ENCODE results near the gene CPNE4. TPM values are rescaled to one million over a fixed set of nuclear protein-coding genes. Genes with fewer than 3 reads are reported as not detected.

CPNE4 gene
- total and polyA plus RNA-seq, 7 experiments from 2014 or later, result not detected

- CTCF ChIA-PET, result no interaction called here
- no peak overlapping the region for H3K27ac ChIP-seq (ENCODE audit: low read depth, low read length)
- no peaks in the 10 kb centered on the region for H3K36me3 ChIP-seq (ENCODE audit: control insufficient read depth in 2 of 3, insufficient read depth in 3 of 3, low read length in 3 of 3)
- intact Hi-C loops (cut with micrococcal nuclease), result no loop called here
- Mint-ChIP-seq H3K9me3 (peaks cover 0 to 1% (median 0%) of the 10 kb centered on the region in 11 donors), H3K27me3 (peaks cover 2 to 21% (median 12%) of the 10 kb centered on the region in 5 donors), H3K4me3 (no peak overlapping the region), H3K36me3 (no peaks in the 10 kb centered on the region), H3K27ac (no peak overlapping the region), H3K4me1 (no peaks in the 10 kb centered on the region)
- DNase-seq, result no peak
- H3K4me1 ChIP-seq (ENCODE audit: control insufficient read depth in 2 of 2, insufficient read depth in 2 of 2, low read length in 2 of 2), result no peaks in the 10 kb centered on the region
- H3K27me3 ChIP-seq (ENCODE audit: control insufficient read depth in 2 of 2, insufficient read depth in 2 of 2, low read length in 2 of 2), result no peaks in the 10 kb centered on the region
- H3K9me3 ChIP-seq (ENCODE audit: control insufficient read depth in 2 of 3, low read length in 3 of 3), result no peaks in the 10 kb centered on the region
- ATAC-seq, result no peak
- H3K4me3 ChIP-seq (ENCODE audit: low read length), result no peak overlapping the region
- POLR2A ChIA-PET, result no interaction called here
Measured at GRCh38 chr3:131735544-131735943, 299.3 kb downstream of the CPNE4 start.

DNA sequence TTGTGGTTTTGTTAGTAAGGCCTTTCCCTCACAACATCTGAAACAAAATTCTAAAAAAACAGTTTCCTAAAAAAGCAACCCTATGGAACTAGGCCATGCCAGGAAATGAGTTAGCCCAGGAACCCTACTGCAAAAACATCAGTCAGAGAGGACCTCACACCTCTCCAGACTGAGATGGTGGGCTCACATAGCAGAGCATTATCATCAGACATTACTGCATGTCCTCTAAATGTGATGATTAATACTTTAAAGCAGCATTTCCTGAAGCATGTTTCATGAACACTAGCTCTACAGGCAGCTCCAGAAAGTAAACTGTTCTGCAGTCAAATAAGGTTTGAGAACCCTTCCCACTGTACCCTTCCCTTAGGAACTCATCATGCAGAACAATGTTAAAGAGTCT is 299.7 kb downstream of the CPNE4 start:
- H3K36me3 ChIP-seq (ENCODE audit: control insufficient read depth in 2 of 3, insufficient read depth in 3 of 3, low read length in 3 of 3), result no peaks in the 10 kb centered on the region
- DNase-seq (no peak), ATAC-seq (no peak)
- Mint-ChIP-seq H3K36me3 (no peaks in the 10 kb centered on the region), H3K4me3 (no peak overlapping the region), H3K4me1 (no peaks in the 10 kb centered on the region), H3K9me3 (peaks cover 0 to 1% (median 0%) of the 10 kb centered on the region in 11 donors), H3K27ac (no peak overlapping the region), H3K27me3 (peaks cover 2 to 17% (median 9%) of the 10 kb centered on the region in 5 donors)
- no peak overlapping the region for H3K27ac ChIP-seq (ENCODE audit: low read depth, low read length)
- CTCF ChIA-PET, result no interaction called here
- H3K4me3 ChIP-seq (ENCODE audit: low read length), result no peak overlapping the region
- no peaks in the 10 kb centered on the region for H3K27me3 ChIP-seq (ENCODE audit: control insufficient read depth in 2 of 2, insufficient read depth in 2 of 2, low read length in 2 of 2)
- no peaks in the 10 kb centered on the region for H3K4me1 ChIP-seq (ENCODE audit: control insufficient read depth in 2 of 2, insufficient read depth in 2 of 2, low read length in 2 of 2)
- intact Hi-C loops (cut with micrococcal nuclease), result no loop called here
- no peaks in the 10 kb centered on the region for H3K9me3 ChIP-seq (ENCODE audit: control insufficient read depth in 2 of 3, low read length in 3 of 3)
- POLR2A ChIA-PET, result no interaction called here

- intact Hi-C loops (cut with micrococcal nuclease), result no loop called here
- Mint-ChIP-seq H3K36me3 (no peaks in the 10 kb centered on the region), H3K4me3 (no peak overlapping the region), H3K4me1 (no peaks in the 10 kb centered on the region), H3K9me3 (peaks cover 0 to 1% (median 0%) of the 10 kb centered on the region in 11 donors), H3K27ac (no peak overlapping the region), H3K27me3 (peaks cover 1 to 16% (median 6%) of the 10 kb centered on the region in 5 donors)
- H3K9me3 ChIP-seq (ENCODE audit: control insufficient read depth in 2 of 3, low read length in 3 of 3), result no peaks in the 10 kb centered on the region
- no peaks in the 10 kb centered on the region for H3K36me3 ChIP-seq (ENCODE audit: control insufficient read depth in 2 of 3, insufficient read depth in 3 of 3, low read length in 3 of 3)
- ATAC-seq (no peak), DNase-seq (no peak)
- CTCF ChIA-PET, result no interaction called here
- no peaks in the 10 kb centered on the region for H3K4me1 ChIP-seq (ENCODE audit: control insufficient read depth in 2 of 2, insufficient read depth in 2 of 2, low read length in 2 of 2)
- H3K27me3 ChIP-seq (ENCODE audit: control insufficient read depth in 2 of 2, insufficient read depth in 2 of 2, low read length in 2 of 2), result no peaks in the 10 kb centered on the region
- H3K27ac ChIP-seq (ENCODE audit: low read depth, low read length), result no peak overlapping the region
- no peak overlapping the region for H3K4me3 ChIP-seq (ENCODE audit: low read length)
- POLR2A ChIA-PET, result no interaction called here
Measured at GRCh38 chr3:131733086-131733841, 301.6 kb downstream of the CPNE4 start.

DNA sequence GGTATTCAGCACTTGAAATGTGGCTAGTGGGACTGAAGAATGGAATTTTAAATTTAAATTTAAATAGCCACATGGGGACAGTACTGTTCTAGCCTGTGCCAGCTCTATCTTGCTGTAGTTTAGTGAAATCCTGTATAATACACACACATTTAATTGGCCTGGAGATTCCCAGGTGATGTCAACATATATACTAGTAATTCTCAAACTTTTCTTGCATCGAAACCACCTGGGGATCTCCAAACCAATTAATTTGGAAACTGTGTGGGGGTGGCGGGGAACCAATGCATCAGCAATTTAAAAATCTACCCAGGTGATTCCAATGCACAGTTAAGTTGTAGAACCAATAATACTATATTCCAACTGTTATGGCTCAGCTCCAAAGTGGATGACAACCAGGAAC is 303.1 kb downstream of the CPNE4 start:
- Histone ChIP-seq H3K4me1 (ENCODE audit: control insufficient read depth in 2 of 2, insufficient read depth in 2 of 2, low read length in 2 of 2) (no peaks in the 10 kb centered on the region), H3K27me3 (ENCODE audit: control insufficient read depth in 2 of 2, insufficient read depth in 2 of 2, low read length in 2 of 2) (no peaks in the 10 kb centered on the region), H3K4me3 (ENCODE audit: low read length) (no peak overlapping the region), H3K9me3 (ENCODE audit: control insufficient read depth in 2 of 3, low read length in 3 of 3) (no peaks in the 10 kb centered on the region), H3K36me3 (ENCODE audit: control insufficient read depth in 2 of 3, insufficient read depth in 3 of 3, low read length in 3 of 3) (no peaks in the 10 kb centered on the region), H3K27ac (ENCODE audit: low read depth, low read length) (no peak overlapping the region)
- Mint-ChIP-seq H3K36me3 (no peaks in the 10 kb centered on the region), H3K9me3 (peaks cover 0 to 1% (median 0%) of the 10 kb centered on the region in 11 donors), H3K27ac (no peak overlapping the region), H3K4me3 (no peak overlapping the region), H3K27me3 (peaks cover 0 to 23% (median 6%) of the 10 kb centered on the region in 5 donors), H3K4me1 (no peaks in the 10 kb centered on the region)
- no peak for ATAC-seq
- ChIA-PET CTCF (no interaction called here), POLR2A (no interaction called here)
- DNase-seq, result peak in 1 of 9 donors; percentile 31
- intact Hi-C loops (cut with micrococcal nuclease), result no loop called here

DNA sequence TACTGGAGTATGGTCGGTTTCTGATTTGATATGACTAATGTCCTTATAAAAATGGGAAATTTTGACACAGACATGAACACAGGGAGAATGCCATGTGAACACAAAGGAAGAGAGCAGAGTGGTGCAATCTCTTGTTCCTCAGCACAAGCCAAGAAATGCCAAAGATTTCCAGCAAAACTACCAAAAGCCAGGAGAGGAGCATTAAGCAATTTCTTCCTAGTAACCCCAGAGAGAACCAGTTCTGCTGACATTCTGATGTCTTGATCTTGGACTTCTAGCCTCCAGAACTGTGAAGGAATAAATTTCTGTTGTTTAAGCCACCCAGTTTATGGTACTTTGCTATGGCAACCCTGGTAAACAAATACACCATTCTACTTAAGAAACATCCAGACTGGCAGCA is 304.2 kb downstream of the CPNE4 start:
- no peaks in the 10 kb centered on the region for H3K4me1 ChIP-seq (ENCODE audit: control insufficient read depth in 2 of 2, insufficient read depth in 2 of 2, low read length in 2 of 2)
- H3K27ac Mint-ChIP-seq, result no peak overlapping the region
- H3K9me3 Mint-ChIP-seq, result no peaks in the 10 kb centered on the region
- intact Hi-C loops (cut with micrococcal nuclease), result no loop called here
- no peaks in the 10 kb centered on the region for H3K9me3 ChIP-seq (ENCODE audit: control insufficient read depth in 2 of 3, low read length in 3 of 3)
- no peak overlapping the region for H3K4me3 ChIP-seq (ENCODE audit: low read length)
- no peaks in the 10 kb centered on the region for H3K4me1 Mint-ChIP-seq
- H3K36me3 Mint-ChIP-seq, result no peaks in the 10 kb centered on the region
- DNase-seq (no peak), ATAC-seq (no peak)
- no peaks in the 10 kb centered on the region for H3K36me3 ChIP-seq (ENCODE audit: control insufficient read depth in 2 of 3, insufficient read depth in 3 of 3, low read length in 3 of 3)
- H3K27ac ChIP-seq (ENCODE audit: low read depth, low read length), result no peak overlapping the region
- no peak overlapping the region for H3K4me3 Mint-ChIP-seq
- ChIA-PET CTCF (no interaction called here), POLR2A (no interaction called here)
- H3K27me3 ChIP-seq (ENCODE audit: control insufficient read depth in 2 of 2, insufficient read depth in 2 of 2, low read length in 2 of 2), result no peaks in the 10 kb centered on the region
- H3K27me3 Mint-ChIP-seq, result peaks cover 0 to 27% (median 6%) of the 10 kb centered on the region in 5 donors

DNA sequence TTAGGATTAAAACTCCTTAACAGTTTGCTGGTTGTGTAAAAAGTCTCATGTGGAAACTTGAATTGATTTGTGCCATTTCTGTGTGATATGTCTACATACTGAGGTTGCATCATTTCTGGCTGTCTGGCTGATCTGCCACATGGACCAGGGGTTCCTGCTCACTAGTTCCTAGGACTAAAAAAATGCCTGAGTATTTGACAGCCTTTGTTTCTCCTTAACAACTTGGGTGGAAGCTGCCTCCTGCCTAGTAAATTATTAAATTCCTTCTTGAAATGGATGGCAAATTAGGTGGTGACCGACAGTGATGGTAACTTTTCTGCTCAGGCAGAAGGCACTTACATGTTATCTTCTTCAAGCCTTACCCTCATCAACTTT is 305.2 kb downstream of the CPNE4 start:
- H3K36me3 Mint-ChIP-seq, result no peaks in the 10 kb centered on the region
- H3K4me3 ChIP-seq (ENCODE audit: low read length), result no peak overlapping the region
- no peak overlapping the region for H3K4me3 Mint-ChIP-seq
- H3K27me3 ChIP-seq (ENCODE audit: control insufficient read depth in 2 of 2, insufficient read depth in 2 of 2, low read length in 2 of 2), result no peaks in the 10 kb centered on the region
- H3K4me1 ChIP-seq (ENCODE audit: control insufficient read depth in 2 of 2, insufficient read depth in 2 of 2, low read length in 2 of 2), result no peaks in the 10 kb centered on the region
- no peaks in the 10 kb centered on the region for H3K9me3 Mint-ChIP-seq
- no peaks in the 10 kb centered on the region for H3K36me3 ChIP-seq (ENCODE audit: control insufficient read depth in 2 of 3, insufficient read depth in 3 of 3, low read length in 3 of 3)
- DNase-seq (no peak), ATAC-seq (no peak)
- no peaks in the 10 kb centered on the region for H3K4me1 Mint-ChIP-seq
- H3K27ac ChIP-seq (ENCODE audit: low read depth, low read length), result no peak overlapping the region
- H3K27me3 Mint-ChIP-seq, result peaks cover 0 to 29% (median 6%) of the 10 kb centered on the region in 5 donors
- POLR2A ChIA-PET, result no interaction called here
- H3K9me3 ChIP-seq (ENCODE audit: control insufficient read depth in 2 of 3, low read length in 3 of 3), result no peaks in the 10 kb centered on the region
- intact Hi-C loops (cut with micrococcal nuclease), result no loop called here
- H3K27ac Mint-ChIP-seq, result no peak overlapping the region
- CTCF ChIA-PET, result no interaction called here

DNA sequence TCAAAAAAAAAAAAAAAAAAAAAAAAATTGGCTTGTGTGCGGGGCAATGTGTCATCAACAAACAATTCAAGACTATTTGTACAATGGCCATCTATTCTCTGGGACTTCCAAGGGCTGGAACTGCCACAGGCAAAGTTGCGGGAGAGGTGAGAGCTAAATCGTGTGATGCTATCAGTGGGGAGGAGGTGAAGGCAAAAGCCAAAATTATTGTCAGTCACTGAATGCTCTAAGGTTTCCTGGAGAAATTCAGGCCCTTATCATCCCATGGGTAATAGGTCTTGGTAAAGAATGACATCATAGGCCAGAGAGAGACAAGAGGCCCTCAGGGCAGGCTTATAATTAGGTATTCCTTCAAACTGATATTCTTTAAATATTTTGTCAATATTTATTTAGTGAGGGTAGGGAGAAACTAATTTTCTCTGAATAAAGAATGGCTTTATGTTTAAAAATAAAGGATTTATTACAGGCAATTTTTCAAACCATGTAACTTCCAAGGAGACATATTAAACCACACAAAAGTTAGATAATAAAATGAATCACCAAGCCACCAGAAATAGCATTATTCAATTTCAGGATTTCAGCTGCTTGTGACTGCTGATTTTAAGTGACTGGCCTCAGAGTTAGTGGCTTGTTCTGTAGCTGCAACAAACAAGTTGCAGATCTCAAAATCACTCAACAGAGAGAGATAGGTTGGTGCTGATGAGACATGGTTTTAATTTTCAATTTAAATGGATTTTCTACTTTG is 305.7 kb downstream of the CPNE4 start:
- intact Hi-C loops (cut with micrococcal nuclease), result no loop called here
- Histone ChIP-seq H3K27ac (ENCODE audit: low read depth, low read length) (no peak overlapping the region), H3K36me3 (ENCODE audit: control insufficient read depth in 2 of 3, insufficient read depth in 3 of 3, low read length in 3 of 3) (no peaks in the 10 kb centered on the region), H3K4me1 (ENCODE audit: control insufficient read depth in 2 of 2, insufficient read depth in 2 of 2, low read length in 2 of 2) (no peaks in the 10 kb centered on the region), H3K27me3 (ENCODE audit: control insufficient read depth in 2 of 2, insufficient read depth in 2 of 2, low read length in 2 of 2) (no peaks in the 10 kb centered on the region), H3K9me3 (ENCODE audit: control insufficient read depth in 2 of 3, low read length in 3 of 3) (no peaks in the 10 kb centered on the region), H3K4me3 (ENCODE audit: low read length) (no peak overlapping the region)
- POLR2A ChIA-PET, result no interaction called here
- H3K4me1 Mint-ChIP-seq, result no peaks in the 10 kb centered on the region
- H3K36me3 Mint-ChIP-seq, result no peaks in the 10 kb centered on the region
- DNase-seq (no peak), ATAC-seq (no peak)
- H3K27me3 Mint-ChIP-seq, result peaks cover 0 to 29% (median 10%) of the 10 kb centered on the region in 5 donors
- no peaks in the 10 kb centered on the region for H3K9me3 Mint-ChIP-seq
- H3K27ac Mint-ChIP-seq, result no peak overlapping the region
- CTCF ChIA-PET, result no interaction called here
- no peak overlapping the region for H3K4me3 Mint-ChIP-seq
